ENCODE results near the gene JAKMIP2.
"Not testable (repeated sequence)": the region's sequence is repeated elsewhere in the genome, so short reads cannot be mapped to it uniquely, and the experiment has no call there.

The JAKMIP2 gene

GRCh38 chr5:147616421-147616820, 166.1 kb downstream of the JAKMIP2 start:
- no peak for DNase-seq

- no peak for DNase-seq
Observed at GRCh38 chr5:147613359-147613758, 169.2 kb downstream of the JAKMIP2 start.

- no peak for DNase-seq
Observed at GRCh38 chr5:147611483-147611882, 171.0 kb downstream of the JAKMIP2 start.

- DNase-seq, result no peak
Observed at GRCh38 chr5:147610798-147611197, 171.7 kb downstream of the JAKMIP2 start.

GRCh38 chr5:147601652-147602051, 180.9 kb downstream of the JAKMIP2 start:
- no peak for DNase-seq

- DNase-seq, result no peak
Observed at GRCh38 chr5:147591120-147591519, 191.4 kb downstream of the JAKMIP2 start.

- no peak for DNase-seq
Observed at GRCh38 chr5:147590096-147590495, 192.4 kb downstream of the JAKMIP2 start.

GRCh38 chr5:147586832-147587231, 195.7 kb downstream of the JAKMIP2 start:
- DNase-seq, result no peak

- DNase-seq, result no peak
Observed at GRCh38 chr5:147586221-147586620, 196.3 kb downstream of the JAKMIP2 start.

GRCh38 chr5:147582272-147582671, 200.3 kb downstream of the JAKMIP2 start:
- DNase-seq, result not testable (repeated sequence)

- DNase-seq, result not testable (repeated sequence)
Observed at GRCh38 chr5:147580418-147580817, 202.1 kb downstream of the JAKMIP2 start.

- no peak for DNase-seq
Observed at GRCh38 chr5:147578228-147579024, 204.1 kb downstream of the JAKMIP2 start.

- DNase-seq, result peak in 32 of 56 donors; percentile 1 to 75 (median 17)
Observed at GRCh38 chr5:147576646-147577535, 205.6 kb downstream of the JAKMIP2 start.

GRCh38 chr5:147575598-147575997, 206.9 kb downstream of the JAKMIP2 start:
- DNase-seq, result no peak

- no peak for DNase-seq
Observed at GRCh38 chr5:147573211-147573610, 209.3 kb downstream of the JAKMIP2 start.

- no peak for DNase-seq
Observed at GRCh38 chr5:147568710-147569406, 213.7 kb downstream of the JAKMIP2 start.

GRCh38 chr5:147567917-147568598, 214.5 kb downstream of the JAKMIP2 start:
- DNase-seq, result no peak

GRCh38 chr5:147565524-147565923, 217.0 kb downstream of the JAKMIP2 start:
- DNase-seq, result no peak

- DNase-seq, result no peak
Observed at GRCh38 chr5:147564124-147564486, 218.4 kb downstream of the JAKMIP2 start.

GRCh38 chr5:147563466-147564123, 218.9 kb downstream of the JAKMIP2 start:
- DNase-seq, result no peak

- no peak for DNase-seq
Observed at GRCh38 chr5:147561435-147561834, 221.1 kb downstream of the JAKMIP2 start.
